ENCODE data around the gene ANTXRL.
"Not testable (repeated sequence)": the region's sequence is repeated elsewhere in the genome, so short reads cannot be mapped to it uniquely, and the experiment has no call there.

ANTXRL gene

DNA sequence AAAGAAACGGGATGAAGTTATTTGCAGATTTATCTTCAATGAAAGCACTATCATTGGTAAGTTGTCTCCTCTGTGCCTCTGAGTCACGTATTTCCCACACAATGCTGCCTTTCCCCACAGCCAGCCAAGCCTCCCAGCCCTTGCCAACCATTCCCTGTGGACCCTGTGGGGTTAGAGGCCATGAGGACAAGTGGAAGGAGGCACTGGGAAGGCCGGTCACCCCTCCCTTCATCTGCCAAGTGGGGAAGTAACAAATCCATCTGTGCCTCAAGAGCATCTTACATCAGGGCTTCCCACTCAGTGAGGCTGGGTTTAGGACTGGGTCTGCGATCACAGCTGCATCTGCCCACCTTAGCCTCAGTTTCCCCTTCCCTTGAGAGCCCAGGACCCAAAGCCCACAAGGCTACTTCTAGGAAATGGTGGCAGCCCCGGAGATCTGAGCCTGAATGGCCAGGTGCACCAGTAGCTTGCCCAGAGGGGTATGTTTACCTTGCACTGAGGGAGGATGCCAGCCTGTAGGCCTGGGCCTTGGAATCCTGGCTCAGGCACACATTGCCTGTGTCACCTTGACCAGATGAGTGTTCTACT lies 16.1 kb downstream of the ANTXRL start:
- not testable (repeated sequence) for H3K27ac ChIP-seq (ENCODE audit: low read depth, low read length); H3K9me3 ChIP-seq (ENCODE audit: low read length); H3K4me1 ChIP-seq (ENCODE audit: insufficient read depth, low read length); H3K27me3 ChIP-seq (ENCODE audit: control insufficient read depth in 1 of 2, insufficient read depth in 2 of 2, low read length in 2 of 2); H3K4me3 ChIP-seq (ENCODE audit: low read depth in 1 of 2, low read length in 2 of 2); H3K36me3 ChIP-seq (ENCODE audit: insufficient read depth, low read length); H3K9ac ChIP-seq (ENCODE audit: low read length)

DNA sequence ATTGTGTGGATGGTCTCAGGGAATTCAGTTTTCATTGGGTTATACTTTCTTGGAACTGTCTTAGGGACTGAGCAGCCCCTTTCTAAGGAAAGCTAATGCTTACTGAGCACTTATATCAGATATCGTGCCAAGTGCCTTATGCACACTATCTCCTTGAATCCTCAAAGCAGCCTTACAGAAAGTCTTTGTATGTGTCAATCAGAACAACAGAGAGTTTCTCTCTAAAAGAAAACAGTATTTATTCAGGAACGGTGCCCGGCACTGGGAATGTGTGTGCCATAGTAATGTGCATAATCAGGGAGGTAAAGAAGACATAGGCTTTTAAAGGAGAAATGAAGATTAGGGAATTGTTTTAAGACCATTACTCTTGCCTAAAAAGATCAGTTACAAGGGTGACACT lies 17.3 kb downstream of the ANTXRL start:
- H3K36me3 ChIP-seq (ENCODE audit: insufficient read depth, low read length): no peaks in the 10 kb centered on the region
- H3K4me1 ChIP-seq (ENCODE audit: insufficient read depth, low read length): no peaks in the 10 kb centered on the region
- no peak overlapping the region for H3K27ac ChIP-seq (ENCODE audit: low read depth, low read length)
- H3K27me3 ChIP-seq (ENCODE audit: control insufficient read depth in 1 of 2, insufficient read depth in 2 of 2, low read length in 2 of 2): no peaks in the 10 kb centered on the region
- H3K9ac ChIP-seq (ENCODE audit: low read length): no peak overlapping the region
- H3K9me3 ChIP-seq (ENCODE audit: low read length): no peaks in the 10 kb centered on the region
- no peak overlapping the region for H3K4me3 ChIP-seq (ENCODE audit: low read depth in 1 of 2, low read length in 2 of 2)

DNA sequence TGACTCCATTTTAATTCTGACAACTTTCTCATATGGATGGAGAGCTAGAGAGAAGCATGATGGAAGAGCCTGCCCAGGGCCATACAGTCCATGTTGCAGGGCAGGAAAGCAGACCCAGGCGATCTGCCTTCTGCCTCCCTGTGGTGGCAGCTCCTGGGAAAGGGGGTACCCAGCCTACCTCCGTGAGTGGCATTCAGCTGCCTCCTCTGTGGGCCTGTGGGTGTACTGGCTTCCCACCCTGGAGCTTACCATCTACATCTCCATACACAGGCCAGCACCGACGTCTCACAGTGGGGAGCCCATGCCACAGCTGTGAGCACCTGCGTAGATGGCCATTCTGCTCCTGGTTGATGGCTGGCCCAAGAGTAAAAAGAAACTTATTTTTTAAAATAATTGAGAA lies 17.9 kb downstream of the ANTXRL start:
- not testable (repeated sequence) for H3K27ac ChIP-seq (ENCODE audit: low read depth, low read length); H3K4me1 ChIP-seq (ENCODE audit: insufficient read depth, low read length); H3K27me3 ChIP-seq (ENCODE audit: control insufficient read depth in 1 of 2, insufficient read depth in 2 of 2, low read length in 2 of 2); H3K9ac ChIP-seq (ENCODE audit: low read length); H3K36me3 ChIP-seq (ENCODE audit: insufficient read depth, low read length); H3K4me3 ChIP-seq (ENCODE audit: low read depth in 1 of 2, low read length in 2 of 2); H3K9me3 ChIP-seq (ENCODE audit: low read length)

DNA sequence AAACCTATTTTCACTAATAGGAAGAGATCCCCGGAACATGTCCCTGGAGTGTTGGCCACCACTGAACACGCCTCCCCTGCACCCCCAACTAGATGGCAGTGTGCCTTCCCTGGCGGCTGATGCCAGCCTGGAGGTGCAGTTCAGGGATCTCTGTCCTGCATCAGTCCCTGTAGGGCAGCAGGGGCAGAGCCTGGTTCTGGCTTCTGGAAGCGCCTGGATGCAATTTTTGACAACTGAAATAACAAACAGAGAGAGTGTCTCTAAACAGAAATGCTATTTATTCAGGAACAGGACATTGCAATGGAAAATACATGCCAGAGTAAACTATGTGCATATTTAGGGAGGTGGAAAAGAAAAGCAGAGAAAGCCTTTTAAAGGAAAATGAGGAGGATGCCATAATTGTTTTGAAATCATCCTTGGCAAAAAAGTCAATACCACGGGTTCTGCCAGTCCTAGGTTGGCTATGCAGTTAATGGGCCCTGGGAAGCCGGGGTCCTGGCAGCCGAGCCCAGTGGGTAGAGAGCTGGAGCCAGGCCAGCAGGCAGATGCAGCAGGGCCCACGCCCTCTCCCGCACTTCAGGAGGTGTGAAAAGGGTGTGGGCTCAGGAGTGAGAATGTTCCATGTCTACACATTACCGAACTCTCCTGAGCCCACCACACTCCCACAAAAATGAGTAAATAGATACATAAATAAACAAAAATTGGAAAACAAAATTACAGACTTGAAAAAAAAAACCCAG lies 18.5 kb downstream of the ANTXRL start:
- Histone ChIP-seq H3K4me3 (ENCODE audit: low read depth in 1 of 2, low read length in 2 of 2) (no peak overlapping the region), H3K9ac (ENCODE audit: low read length) (no peak overlapping the region), H3K36me3 (ENCODE audit: insufficient read depth, low read length) (no peaks in the 10 kb centered on the region), H3K27ac (ENCODE audit: low read depth, low read length) (no peak overlapping the region), H3K27me3 (ENCODE audit: control insufficient read depth in 1 of 2, insufficient read depth in 2 of 2, low read length in 2 of 2) (no peaks in the 10 kb centered on the region), H3K9me3 (ENCODE audit: low read length) (no peaks in the 10 kb centered on the region), H3K4me1 (ENCODE audit: insufficient read depth, low read length) (no peaks in the 10 kb centered on the region)

DNA sequence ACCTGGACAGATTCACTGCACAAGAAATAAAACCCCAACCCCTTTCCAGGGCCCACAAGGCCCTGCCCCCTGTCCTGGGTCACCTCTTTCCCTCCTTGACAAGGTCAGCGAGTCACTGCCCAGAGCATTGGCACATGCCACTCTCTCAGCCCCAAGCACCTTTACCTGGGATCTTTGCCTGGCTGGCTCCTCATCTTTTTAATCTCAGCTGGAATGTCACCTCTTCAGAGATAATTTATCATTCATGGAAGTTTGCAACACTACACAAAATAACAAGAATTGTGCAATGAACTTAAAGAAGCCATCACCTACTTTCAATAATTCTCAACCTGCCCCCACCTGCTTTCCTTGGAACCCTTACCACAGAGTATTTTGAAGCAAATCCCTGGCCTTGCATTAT lies 19.2 kb downstream of the ANTXRL start:
- H3K4me1 ChIP-seq (ENCODE audit: insufficient read depth, low read length): no peaks in the 10 kb centered on the region
- no peak overlapping the region for H3K4me3 ChIP-seq (ENCODE audit: low read depth in 1 of 2, low read length in 2 of 2)
- H3K27ac ChIP-seq (ENCODE audit: low read depth, low read length): no peak overlapping the region
- no peaks in the 10 kb centered on the region for H3K27me3 ChIP-seq (ENCODE audit: control insufficient read depth in 1 of 2, insufficient read depth in 2 of 2, low read length in 2 of 2)
- no peaks in the 10 kb centered on the region for H3K9me3 ChIP-seq (ENCODE audit: low read length)
- H3K9ac ChIP-seq (ENCODE audit: low read length): no peak overlapping the region
- H3K36me3 ChIP-seq (ENCODE audit: insufficient read depth, low read length): no peaks in the 10 kb centered on the region

DNA sequence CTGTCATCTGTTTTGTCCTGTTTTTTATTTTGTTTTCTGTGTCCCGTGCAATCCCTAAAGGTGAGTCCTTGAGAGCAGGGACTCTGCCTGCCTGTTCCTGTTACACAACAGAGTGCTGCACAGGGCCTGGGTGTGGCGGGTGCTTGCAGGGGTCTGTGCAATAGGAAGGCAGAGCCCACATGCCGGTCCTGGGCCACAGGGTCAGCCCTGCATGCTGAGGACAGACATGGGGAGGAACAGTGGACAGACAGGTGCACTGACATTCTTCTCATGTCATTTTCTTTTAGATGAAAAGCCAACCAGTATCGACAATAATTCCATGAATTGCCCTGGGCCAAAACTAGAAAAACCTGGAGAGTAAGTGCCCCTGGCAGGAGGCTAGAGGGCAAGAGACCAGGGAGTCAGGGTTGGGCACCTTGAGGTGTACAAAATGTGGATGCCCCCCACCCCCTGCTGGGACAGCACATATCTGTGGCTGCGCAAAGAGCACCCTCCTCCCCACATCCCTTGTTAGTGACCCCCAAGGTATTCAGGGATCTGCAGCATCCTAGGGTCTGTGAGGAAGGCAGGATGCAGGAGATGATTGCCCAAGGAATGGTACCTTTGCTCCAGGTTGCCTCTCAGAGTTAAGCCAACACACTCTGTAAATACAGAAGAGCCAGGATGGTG lies 19.9 kb downstream of the ANTXRL start:
- H3K36me3 ChIP-seq (ENCODE audit: insufficient read depth, low read length): no peaks in the 10 kb centered on the region
- H3K9me3 ChIP-seq (ENCODE audit: low read length): no peaks in the 10 kb centered on the region
- H3K27me3 ChIP-seq (ENCODE audit: control insufficient read depth in 1 of 2, insufficient read depth in 2 of 2, low read length in 2 of 2): no peaks in the 10 kb centered on the region
- no peak overlapping the region for H3K4me3 ChIP-seq (ENCODE audit: low read depth in 1 of 2, low read length in 2 of 2)
- H3K4me1 ChIP-seq (ENCODE audit: insufficient read depth, low read length): no peaks in the 10 kb centered on the region
- H3K9ac ChIP-seq (ENCODE audit: low read length): no peak overlapping the region
- no peak overlapping the region for H3K27ac ChIP-seq (ENCODE audit: low read depth, low read length)

DNA sequence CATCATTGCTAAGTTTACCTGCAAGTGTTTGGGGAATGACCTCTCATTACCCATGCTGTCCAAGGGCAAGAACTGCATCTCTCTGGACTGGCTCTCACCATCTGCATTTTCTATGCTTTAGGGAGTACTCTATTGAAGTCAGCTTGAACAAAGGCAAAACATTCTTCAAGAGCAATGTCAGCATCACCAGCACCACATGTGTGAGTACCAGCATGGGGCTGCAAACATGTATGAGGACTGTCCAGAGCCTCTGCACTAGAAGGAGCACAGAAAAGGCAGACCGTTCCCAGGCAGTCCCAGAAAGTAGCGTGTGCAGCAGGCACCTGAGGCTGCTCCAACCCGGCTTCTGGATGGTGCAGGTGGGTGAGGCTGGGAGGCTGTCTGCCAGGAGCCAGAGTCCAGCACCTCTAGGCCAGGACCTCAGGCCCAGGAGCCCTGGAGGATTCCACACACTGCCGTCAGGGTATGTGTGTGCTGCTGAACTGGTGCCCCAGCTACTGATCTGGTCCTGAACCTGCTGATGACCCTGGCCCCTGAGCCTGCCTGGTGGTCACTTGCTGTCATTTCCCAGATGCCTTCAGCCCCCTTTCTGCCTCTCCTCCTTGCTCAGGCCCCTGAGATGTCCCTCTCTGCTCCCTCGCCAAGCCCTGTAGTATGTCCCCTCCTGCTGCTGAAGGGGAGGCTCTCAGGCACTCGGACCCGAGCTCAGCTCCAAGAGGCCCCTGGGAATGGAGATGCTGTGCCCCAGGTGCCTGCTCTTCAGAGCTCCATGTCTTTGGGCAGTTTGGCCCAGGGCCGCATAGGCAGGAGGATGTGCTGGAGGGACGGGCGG lies 20.7 kb downstream of the ANTXRL start:
- Histone ChIP-seq H3K27ac (ENCODE audit: low read depth, low read length) (no peak overlapping the region), H3K4me3 (ENCODE audit: low read depth in 1 of 2, low read length in 2 of 2) (no peak overlapping the region), H3K9ac (ENCODE audit: low read length) (no peak overlapping the region), H3K9me3 (ENCODE audit: low read length) (no peaks in the 10 kb centered on the region), H3K4me1 (ENCODE audit: insufficient read depth, low read length) (no peaks in the 10 kb centered on the region), H3K27me3 (ENCODE audit: control insufficient read depth in 1 of 2, insufficient read depth in 2 of 2, low read length in 2 of 2) (no peaks in the 10 kb centered on the region), H3K36me3 (ENCODE audit: insufficient read depth, low read length) (no peaks in the 10 kb centered on the region)

DNA sequence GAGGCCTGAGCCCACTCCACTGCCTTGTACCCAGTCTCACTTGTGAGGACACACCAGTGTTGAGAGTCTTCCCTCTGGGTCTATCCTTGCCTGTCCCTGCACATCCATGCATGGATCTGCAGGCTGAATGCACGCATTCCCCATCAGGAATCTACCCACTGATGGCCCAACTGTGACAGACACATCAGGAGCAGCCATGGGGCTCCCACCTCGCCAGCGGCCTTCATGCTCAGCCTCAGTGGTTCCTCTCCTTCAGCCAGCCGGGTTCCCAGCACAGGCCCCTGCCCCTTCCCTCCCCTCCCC lies 21.3 kb downstream of the ANTXRL start:
- Histone ChIP-seq H3K36me3 (ENCODE audit: insufficient read depth, low read length) (no peaks in the 10 kb centered on the region), H3K9ac (ENCODE audit: low read length) (no peak overlapping the region), H3K4me1 (ENCODE audit: insufficient read depth, low read length) (no peaks in the 10 kb centered on the region), H3K4me3 (ENCODE audit: low read depth in 1 of 2, low read length in 2 of 2) (no peak overlapping the region), H3K27me3 (ENCODE audit: control insufficient read depth in 1 of 2, insufficient read depth in 2 of 2, low read length in 2 of 2) (no peaks in the 10 kb centered on the region), H3K9me3 (ENCODE audit: low read length) (no peaks in the 10 kb centered on the region), H3K27ac (ENCODE audit: low read depth, low read length) (no peak overlapping the region)

DNA sequence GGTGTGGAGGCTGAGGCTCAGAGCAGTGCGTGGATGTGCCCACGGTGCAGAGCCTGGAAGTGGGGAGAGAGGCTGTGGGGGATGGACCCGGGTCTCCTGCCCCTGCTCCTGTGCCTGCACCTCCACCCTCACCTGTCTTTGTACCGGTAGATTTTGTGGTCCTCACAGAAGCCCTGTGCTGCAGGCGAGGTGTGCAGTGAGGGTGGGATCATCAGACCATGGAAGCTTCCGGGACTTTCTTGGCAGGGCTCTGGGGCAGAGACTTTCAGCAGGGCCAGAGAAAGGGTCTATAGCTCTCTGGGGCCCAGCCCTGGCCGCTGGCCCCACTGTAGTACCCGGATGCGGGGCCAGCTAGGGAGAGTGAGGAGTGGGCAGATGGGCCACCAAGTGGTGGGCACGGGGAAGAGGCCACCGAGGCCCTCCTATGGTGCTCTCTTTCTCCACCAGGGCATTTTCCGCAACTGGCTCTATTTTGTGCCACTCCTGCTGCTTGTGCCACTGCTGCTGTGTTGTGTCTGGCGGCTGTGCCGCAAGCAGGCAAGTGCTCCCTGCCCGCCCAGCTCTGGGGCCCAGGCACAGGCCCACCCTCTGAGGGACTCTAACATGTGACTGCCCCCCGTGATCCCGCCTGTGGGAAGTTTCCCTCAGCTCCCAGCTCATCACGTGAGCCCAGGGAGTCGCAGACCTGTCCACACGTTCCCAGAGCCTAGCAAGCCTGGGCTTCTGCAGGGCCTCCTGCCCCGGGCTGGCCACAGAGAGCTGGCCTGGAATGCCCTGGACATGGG lies 22.1 kb downstream of the ANTXRL start:
- Histone ChIP-seq H3K9me3 (ENCODE audit: low read length) (no peaks in the 10 kb centered on the region), H3K9ac (ENCODE audit: low read length) (no peak overlapping the region), H3K36me3 (ENCODE audit: insufficient read depth, low read length) (no peaks in the 10 kb centered on the region), H3K27ac (ENCODE audit: low read depth, low read length) (no peak overlapping the region), H3K4me1 (ENCODE audit: insufficient read depth, low read length) (no peaks in the 10 kb centered on the region), H3K27me3 (ENCODE audit: control insufficient read depth in 1 of 2, insufficient read depth in 2 of 2, low read length in 2 of 2) (no peaks in the 10 kb centered on the region), H3K4me3 (ENCODE audit: low read depth in 1 of 2, low read length in 2 of 2) (no peak overlapping the region)

DNA sequence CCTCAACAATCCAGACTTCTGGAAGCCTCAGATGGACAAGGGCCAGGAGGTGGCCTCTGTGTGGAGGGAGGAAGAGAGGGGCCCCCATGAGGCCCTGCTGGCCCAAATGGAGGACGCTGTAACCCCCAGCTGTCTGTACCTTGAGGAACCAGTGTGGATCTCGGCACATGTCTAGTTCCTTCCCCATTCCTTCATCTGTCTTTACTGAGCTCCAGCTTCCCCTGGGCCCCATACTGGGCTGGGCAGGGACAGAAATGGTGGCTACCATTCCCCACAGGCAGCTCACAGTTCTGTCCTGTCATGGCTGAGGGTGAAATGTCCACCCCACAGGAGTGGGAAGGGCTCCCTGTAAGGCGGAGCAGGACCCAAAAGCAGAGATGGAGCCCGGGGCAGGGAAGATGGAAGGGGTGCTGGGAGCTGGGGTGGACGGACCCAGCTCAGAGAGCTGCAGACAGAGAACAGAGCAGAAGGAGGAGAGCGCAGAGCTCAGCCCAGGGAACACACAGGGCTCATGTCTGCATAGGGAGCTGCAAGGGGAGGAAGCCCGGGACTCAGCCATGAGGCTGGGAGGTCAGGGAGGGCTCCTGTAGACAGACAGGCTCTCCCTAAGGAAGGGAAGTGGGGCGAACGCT lies 22.8 kb downstream of the ANTXRL start:
- Histone ChIP-seq H3K9ac (ENCODE audit: low read length) (no peak overlapping the region), H3K36me3 (ENCODE audit: insufficient read depth, low read length) (no peaks in the 10 kb centered on the region), H3K9me3 (ENCODE audit: low read length) (no peaks in the 10 kb centered on the region), H3K27ac (ENCODE audit: low read depth, low read length) (no peak overlapping the region), H3K27me3 (ENCODE audit: control insufficient read depth in 1 of 2, insufficient read depth in 2 of 2, low read length in 2 of 2) (no peaks in the 10 kb centered on the region), H3K4me3 (ENCODE audit: low read depth in 1 of 2, low read length in 2 of 2) (no peak overlapping the region), H3K4me1 (ENCODE audit: insufficient read depth, low read length) (no peaks in the 10 kb centered on the region)

DNA sequence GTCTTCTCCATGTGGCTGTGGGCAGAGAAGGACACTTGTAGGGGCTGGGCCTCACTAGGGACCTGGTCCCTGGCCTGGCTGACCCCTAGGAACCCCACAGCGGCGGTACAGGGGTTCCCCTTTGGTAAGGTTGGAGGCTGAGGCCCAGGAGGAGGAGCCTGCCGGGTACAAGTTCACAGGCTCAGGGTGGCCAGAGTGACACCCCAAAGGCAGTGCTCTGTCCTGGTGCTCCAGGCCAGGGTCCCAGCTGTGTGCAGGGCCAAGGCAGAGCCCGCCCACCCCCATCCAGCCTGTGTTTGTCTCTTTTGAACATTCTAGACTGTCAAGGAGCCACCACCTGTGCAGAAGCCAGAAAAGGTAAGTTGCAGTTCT lies 23.3 kb downstream of the ANTXRL start:
- H3K27ac ChIP-seq (ENCODE audit: low read depth, low read length): no peak overlapping the region
- H3K36me3 ChIP-seq (ENCODE audit: insufficient read depth, low read length): no peaks in the 10 kb centered on the region
- H3K9me3 ChIP-seq (ENCODE audit: low read length): no peaks in the 10 kb centered on the region
- no peak overlapping the region for H3K9ac ChIP-seq (ENCODE audit: low read length)
- H3K4me1 ChIP-seq (ENCODE audit: insufficient read depth, low read length): no peaks in the 10 kb centered on the region
- H3K27me3 ChIP-seq (ENCODE audit: control insufficient read depth in 1 of 2, insufficient read depth in 2 of 2, low read length in 2 of 2): no peaks in the 10 kb centered on the region
- no peak overlapping the region for H3K4me3 ChIP-seq (ENCODE audit: low read depth in 1 of 2, low read length in 2 of 2)
